Peyer's patch (tissue), 4 donors: Measurements from ENCODE around the gene BABAM1. TPM values are rescaled to one million over a fixed set of nuclear protein-coding genes. Genes with fewer than 3 reads are reported as not detected.
A peak's percentile ranks its signal among the peaks of the same experiment; 100 is the strongest.
"Not testable (repeated sequence)": the region's sequence is repeated elsewhere in the genome, so short reads cannot be mapped to it uniquely, and the experiment has no call there.

Experiments used
- DNase-seq, 3 donors: peaks; one replicate each; pipeline ENCODE4 v3.0.0-alpha.2; 2017 to 2019
- H3K27ac ChIP-seq, 4 donors: fragments of 200-600 bp; sonication (generic); one replicate each; pipeline ENCODE4 v1.5.1; 2016 to 2019
- H3K27me3 ChIP-seq, 2 donors: fragments of 200-600 bp; sonication (generic); one replicate each; pipeline ENCODE4 v1.5.1; 2019
- H3K36me3 ChIP-seq, 3 donors: fragments of 200-600 bp; sonication (generic); one replicate each; pipeline ENCODE4 v1.5.1; 2016 to 2019
- H3K4me1 ChIP-seq, 4 donors: fragments of 200-600 bp; sonication (generic); one replicate each; pipeline ENCODE4 v1.5.1; 2016 to 2019
- H3K4me3 ChIP-seq, 4 donors: fragments of 200-600 bp; sonication (generic); 1 replicate in 3 of 4; 2 replicates in 1 of 4; pipeline ENCODE4 v1.5.1; 2016 to 2019; ENCODE audit warnings: mild to moderate bottlenecking in 1 of 4
- H3K9me3 ChIP-seq, 4 donors: fragments of 200-600 bp; sonication (generic); one replicate each; pipeline ENCODE4 v1.5.1; 2016 to 2019; ENCODE audit warnings: mild to moderate bottlenecking in 1 of 4
- POLR2A ChIP-seq, 2 donors: fragments of 450-650 bp; IDR thresholded peaks; one replicate each; pipeline ENCODE4 v1.5.1; 2017; ENCODE audit warnings: antibody characterized with exemption in 2 of 2, mild to moderate bottlenecking in 2 of 2, moderate library complexity in 2 of 2
- total RNA-seq, 4 donors: library from RNA; depleted of rRNA; stranded (reverse); fragments of >200 nt; gene quantifications; one replicate each; pipeline ENCODE4 v1.1.0, GENCODE V29; 2016
- TF ChIP-seq, protein P1 (sequence below), 6 experiments: fragments of 450-650 bp in 4 of 6; fragments of 200-600 bp in 2 of 6; sonication (generic) in 1 of 6; IDR thresholded peaks; one replicate each; pipeline ENCODE4 v1.5.1; 2017 to 2019; ENCODE audit warnings: antibody characterized with exemption in 6 of 6, mild to moderate bottlenecking in 3 of 6, moderate library complexity in 1 of 6

The BABAM1 gene
- total RNA-seq, 4 donors from 2014 or later: 51.8 to 174 (median 59.2) TPM

DNA sequence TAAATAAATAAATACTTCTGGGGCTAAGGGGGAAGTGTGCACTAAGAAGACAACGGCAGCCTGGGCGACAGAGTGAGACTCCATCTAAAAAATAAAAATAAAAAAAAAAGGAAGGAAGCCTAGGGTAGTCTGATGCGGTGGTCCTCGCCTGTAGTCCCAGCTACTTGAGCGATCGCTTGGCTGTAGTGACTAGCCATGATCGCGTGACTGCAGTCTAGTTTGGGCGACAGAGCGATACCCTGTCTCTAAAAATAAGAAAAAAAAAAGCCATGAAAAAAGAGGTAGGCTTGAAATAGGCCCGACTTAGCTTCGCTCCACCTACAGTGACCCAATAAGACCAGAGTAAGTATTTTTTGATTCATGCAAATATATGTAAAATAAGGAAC is 661 bp upstream of the BABAM1 start:
- DNase-seq: peak in 1 of 3 donors; percentile 55
- peaks cover 0 to 14% (median 5%) of the 10 kb centered on the region in 4 donors for H3K4me1 ChIP-seq
- no peaks in the 10 kb centered on the region for H3K9me3 ChIP-seq
- H3K36me3 ChIP-seq: peaks cover 0 to 27% (median 0%) of the 10 kb centered on the region in 3 donors
- peak overlapping the region in 3 of 4 donors; percentile 20 to 74 (median 33) for H3K27ac ChIP-seq
- peak overlapping the region in 2 of 4 donors; percentile 18 to 65 for H3K4me3 ChIP-seq
- H3K27me3 ChIP-seq: no peaks in the 10 kb centered on the region
- TF ChIP-seq POLR2A (IDR thresholded peaks at IDR 0.05): no peak
- TF ChIP-seq, protein P1, sequence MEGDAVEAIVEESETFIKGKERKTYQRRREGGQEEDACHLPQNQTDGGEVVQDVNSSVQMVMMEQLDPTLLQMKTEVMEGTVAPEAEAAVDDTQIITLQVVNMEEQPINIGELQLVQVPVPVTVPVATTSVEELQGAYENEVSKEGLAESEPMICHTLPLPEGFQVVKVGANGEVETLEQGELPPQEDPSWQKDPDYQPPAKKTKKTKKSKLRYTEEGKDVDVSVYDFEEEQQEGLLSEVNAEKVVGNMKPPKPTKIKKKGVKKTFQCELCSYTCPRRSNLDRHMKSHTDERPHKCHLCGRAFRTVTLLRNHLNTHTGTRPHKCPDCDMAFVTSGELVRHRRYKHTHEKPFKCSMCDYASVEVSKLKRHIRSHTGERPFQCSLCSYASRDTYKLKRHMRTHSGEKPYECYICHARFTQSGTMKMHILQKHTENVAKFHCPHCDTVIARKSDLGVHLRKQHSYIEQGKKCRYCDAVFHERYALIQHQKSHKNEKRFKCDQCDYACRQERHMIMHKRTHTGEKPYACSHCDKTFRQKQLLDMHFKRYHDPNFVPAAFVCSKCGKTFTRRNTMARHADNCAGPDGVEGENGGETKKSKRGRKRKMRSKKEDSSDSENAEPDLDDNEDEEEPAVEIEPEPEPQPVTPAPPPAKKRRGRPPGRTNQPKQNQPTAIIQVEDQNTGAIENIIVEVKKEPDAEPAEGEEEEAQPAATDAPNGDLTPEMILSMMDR (IDR thresholded peaks at IDR 0.05): no peak

DNA sequence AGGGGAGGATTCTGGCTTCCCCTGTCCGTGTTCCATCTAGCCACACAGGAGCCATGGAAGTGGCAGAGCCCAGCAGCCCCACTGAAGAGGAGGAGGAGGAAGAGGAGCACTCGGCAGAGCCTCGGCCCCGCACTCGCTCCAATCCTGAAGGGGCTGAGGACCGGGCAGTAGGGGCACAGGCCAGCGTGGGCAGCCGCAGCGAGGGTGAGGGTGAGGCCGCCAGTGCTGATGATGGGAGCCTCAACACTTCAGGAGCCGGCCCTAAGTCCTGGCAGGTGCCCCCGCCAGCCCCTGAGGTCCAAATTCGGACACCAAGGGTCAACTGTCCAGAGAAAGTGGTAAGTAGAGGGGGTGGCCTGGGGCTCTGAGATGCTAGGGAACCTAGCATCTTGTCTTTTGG is 1.5 kb downstream of the BABAM1 start:
- Histone ChIP-seq H3K4me3 (no peak overlapping the region), H3K27me3 (no peaks in the 10 kb centered on the region), H3K9me3 (no peaks in the 10 kb centered on the region), H3K27ac (no peak overlapping the region), H3K36me3 (peaks cover 0 to 48% (median 0%) of the 10 kb centered on the region in 3 donors), H3K4me1 (peaks cover 0 to 14% (median 5%) of the 10 kb centered on the region in 4 donors)
- no peak for DNase-seq
- TF ChIP-seq, protein P1 (IDR thresholded peaks at IDR 0.05): no peak
- no peak for TF ChIP-seq POLR2A (IDR thresholded peaks at IDR 0.05)

DNA sequence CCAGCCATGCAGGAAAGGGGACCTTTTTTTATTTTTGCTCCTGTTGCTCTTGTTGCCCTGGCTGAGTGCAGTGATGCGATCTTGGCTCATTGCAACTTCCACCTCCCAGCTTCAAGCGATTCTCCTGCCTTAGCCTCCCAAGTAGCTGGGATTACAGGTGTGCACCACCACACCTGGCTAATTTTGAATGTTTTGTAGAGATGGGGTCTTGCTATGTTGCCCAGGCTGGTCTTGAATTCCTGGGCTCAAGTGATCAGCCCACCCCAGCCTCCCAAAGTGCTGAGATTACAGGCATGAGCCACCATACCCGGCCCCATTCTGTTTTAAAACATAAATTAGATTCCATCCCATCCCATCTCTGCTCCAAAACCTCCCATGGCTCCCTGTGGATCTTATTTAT is 7.6 kb downstream of the BABAM1 start:
- H3K4me3 ChIP-seq, DNase-seq, H3K27me3 ChIP-seq, H3K4me1 ChIP-seq, H3K9me3 ChIP-seq, H3K27ac ChIP-seq: not testable (repeated sequence)
- H3K36me3 ChIP-seq: peaks cover 0 to 89% (median 0%) of the 10 kb centered on the region in 3 donors

DNA sequence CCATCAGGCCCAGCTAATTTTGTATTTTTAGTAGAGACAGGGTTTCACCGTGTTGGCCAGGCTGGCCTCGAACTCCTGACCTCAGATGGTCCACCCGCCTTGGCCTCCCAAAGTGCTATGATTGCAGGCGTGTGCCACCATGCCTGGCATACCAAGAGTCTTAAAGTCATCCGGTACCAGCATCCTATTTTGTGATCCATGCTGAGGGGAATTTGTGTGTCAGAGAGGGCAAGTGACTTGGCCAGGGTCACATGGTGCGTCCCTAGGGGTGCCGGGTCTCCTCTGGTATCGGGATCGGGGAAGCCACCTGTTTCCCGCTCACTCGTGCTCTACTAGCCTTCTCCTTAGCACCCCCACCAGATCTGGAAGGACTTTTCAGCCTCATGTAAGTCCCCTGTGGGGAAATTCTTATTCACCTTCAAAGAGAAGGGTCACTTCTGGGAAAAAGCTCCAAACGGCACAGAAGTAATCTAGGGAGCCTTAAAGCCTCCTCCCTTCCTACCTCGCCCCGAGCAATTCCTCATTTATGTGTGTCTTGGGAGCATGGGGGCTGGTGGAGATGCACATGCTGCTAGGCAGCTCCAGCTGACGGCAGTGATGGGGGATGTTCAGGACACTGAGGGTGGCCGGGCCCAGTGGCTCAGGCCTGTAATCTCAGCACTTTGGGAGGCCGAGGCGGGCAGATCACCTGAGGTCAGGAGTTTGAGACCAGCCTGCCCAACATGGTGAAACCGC is 8.4 kb downstream of the BABAM1 start:
- no peak for DNase-seq
- H3K9me3 ChIP-seq: no peaks in the 10 kb centered on the region
- no peaks in the 10 kb centered on the region for H3K4me1 ChIP-seq
- H3K27ac ChIP-seq: no peak overlapping the region
- TF ChIP-seq, protein P1 (IDR thresholded peaks at IDR 0.05): no peak
- TF ChIP-seq POLR2A (IDR thresholded peaks at IDR 0.05): no peak
- H3K4me3 ChIP-seq: no peak overlapping the region
- H3K36me3 ChIP-seq: peaks cover 0 to 82% (median 0%) of the 10 kb centered on the region in 3 donors
- no peaks in the 10 kb centered on the region for H3K27me3 ChIP-seq

DNA sequence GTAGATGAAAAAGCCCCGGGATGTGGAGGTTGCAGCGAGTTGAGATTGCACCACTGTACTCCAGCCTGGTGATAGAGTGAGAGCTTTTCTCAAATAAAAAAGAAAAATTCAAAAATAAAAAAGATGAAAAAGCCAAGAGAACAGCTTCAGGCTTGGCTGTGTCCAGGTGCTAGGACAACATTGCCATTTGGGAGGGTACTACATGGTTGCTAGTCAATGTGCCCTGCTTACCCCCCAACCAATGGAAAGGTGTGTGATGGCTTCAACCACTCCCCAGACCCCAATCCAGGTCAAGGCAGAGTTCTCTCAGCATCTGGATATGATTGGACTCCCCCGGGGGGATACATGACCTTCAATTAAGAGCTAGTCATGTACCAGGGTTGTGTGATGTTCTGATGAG is 12.2 kb downstream of the BABAM1 start:
- Histone ChIP-seq H3K4me3 (no peak overlapping the region), H3K9me3 (no peaks in the 10 kb centered on the region), H3K36me3 (peaks cover 0 to 46% (median 0%) of the 10 kb centered on the region in 3 donors), H3K4me1 (peaks cover 7 to 19% (median 13%) of the 10 kb centered on the region in 4 donors), H3K27ac (no peak overlapping the region), H3K27me3 (peaks cover 0 to 9% of the 10 kb centered on the region in 2 donors)
- DNase-seq: no peak
- TF ChIP-seq POLR2A (IDR thresholded peaks at IDR 0.05): no peak
- TF ChIP-seq, protein P1 (IDR thresholded peaks at IDR 0.05): no peak
